ENCODE results near the gene FBXL2. TPM values are rescaled to one million over a fixed set of nuclear protein-coding genes. Genes with fewer than 3 reads are reported as not detected.

Gene FBXL2
- total RNA-seq, 3 donors from 2014 or later (not counting 1 experiment from before 2014, with no cell fraction given) = not detected

- H3K27me3 ChIP-seq (ENCODE audit: control insufficient read depth, insufficient read depth, low read length) = no peaks in the 10 kb centered on the region
- Mint-ChIP-seq H3K4me3 (no peak overlapping the region), H3K36me3 (peaks cover 18% of the 10 kb centered on the region), H3K27ac (peak overlapping the region; percentile 7 to 59), H3K27me3 (ENCODE audit: low read depth in 2 of 2) (no peaks in the 10 kb centered on the region), H3K9me3 (no peaks in the 10 kb centered on the region), H3K4me1 (peaks cover 0 to 22% of the 10 kb centered on the region in 2 donors)
- DNase-seq (peak in 1 of 2 donors; percentile 22), ATAC-seq (peak in 2 of 3 donors; percentile 57 to 61)
- TF ChIP-seq CTCF (IDR thresholded peaks at IDR 0.05) = no peak
- H3K4me1 ChIP-seq (ENCODE audit: control insufficient read depth, insufficient read depth, low read length) = no peaks in the 10 kb centered on the region
- H3K27ac ChIP-seq (ENCODE audit: low read length) = no peak overlapping the region
- peaks cover 30% of the 10 kb centered on the region for H3K36me3 ChIP-seq (ENCODE audit: control insufficient read depth, insufficient read depth, low read length)
- no peaks in the 10 kb centered on the region for H3K9me3 ChIP-seq (ENCODE audit: control insufficient read depth, insufficient read depth, low read length)
- H3K4me3 ChIP-seq (ENCODE audit: low read length) = no peak overlapping the region
- intact Hi-C loops (cut with micrococcal nuclease) = no loop called here
- WGBS (ENCODE audit: insufficient coverage) = 19% methylated on average over 4 of the region's 5 CpGs
Measured at GRCh38 chr3:33385423-33385822, 108.2 kb downstream of the FBXL2 start.

- DNase-seq (no peak), ATAC-seq (no peak)
- no peak for TF ChIP-seq CTCF (IDR thresholded peaks at IDR 0.05)
- H3K36me3 Mint-ChIP-seq = peaks cover 28% of the 10 kb centered on the region
- H3K4me1 Mint-ChIP-seq = peaks cover 0 to 22% of the 10 kb centered on the region in 2 donors
- no peaks in the 10 kb centered on the region for H3K9me3 ChIP-seq (ENCODE audit: control insufficient read depth, insufficient read depth, low read length)
- no peak overlapping the region for H3K27ac ChIP-seq (ENCODE audit: low read length)
- no peaks in the 10 kb centered on the region for H3K27me3 ChIP-seq (ENCODE audit: control insufficient read depth, insufficient read depth, low read length)
- H3K4me3 ChIP-seq (ENCODE audit: low read length) = no peak overlapping the region
- no peaks in the 10 kb centered on the region for H3K9me3 Mint-ChIP-seq
- H3K4me3 Mint-ChIP-seq = no peak overlapping the region
- H3K27me3 Mint-ChIP-seq (ENCODE audit: low read depth in 2 of 2) = no peaks in the 10 kb centered on the region
- intact Hi-C loops (cut with micrococcal nuclease) = no loop called here
- H3K36me3 ChIP-seq (ENCODE audit: control insufficient read depth, insufficient read depth, low read length) = peaks cover 41% of the 10 kb centered on the region
- WGBS (ENCODE audit: insufficient coverage) = no CpG with 5 or more reads among the region's 1 CpG
- H3K27ac Mint-ChIP-seq = peak overlapping the region; percentile 7 to 65
- no peaks in the 10 kb centered on the region for H3K4me1 ChIP-seq (ENCODE audit: control insufficient read depth, insufficient read depth, low read length)
Measured at GRCh38 chr3:33386631-33387030, 109.4 kb downstream of the FBXL2 start.

- H3K4me3 Mint-ChIP-seq = no peak overlapping the region
- H3K9me3 Mint-ChIP-seq = no peaks in the 10 kb centered on the region
- intact Hi-C loops (cut with micrococcal nuclease) = no loop called here
- H3K4me1 Mint-ChIP-seq = peaks cover 7 to 21% of the 10 kb centered on the region in 2 donors
- H3K27ac Mint-ChIP-seq = peak overlapping the region; percentile 41 to 52
- Histone ChIP-seq H3K27me3 (ENCODE audit: control insufficient read depth, insufficient read depth, low read length) (no peaks in the 10 kb centered on the region), H3K27ac (ENCODE audit: low read length) (no peak overlapping the region), H3K36me3 (ENCODE audit: control insufficient read depth, insufficient read depth, low read length) (peaks cover 59% of the 10 kb centered on the region), H3K4me3 (ENCODE audit: low read length) (no peak overlapping the region), H3K9me3 (ENCODE audit: control insufficient read depth, insufficient read depth, low read length) (no peaks in the 10 kb centered on the region), H3K4me1 (ENCODE audit: control insufficient read depth, insufficient read depth, low read length) (no peaks in the 10 kb centered on the region)
- 93% methylated on average over 5 of the region's 7 CpGs for WGBS (ENCODE audit: insufficient coverage)
- ATAC-seq (no peak), DNase-seq (no peak)
- no peak for TF ChIP-seq CTCF (IDR thresholded peaks at IDR 0.05)
- peaks cover 38% of the 10 kb centered on the region for H3K36me3 Mint-ChIP-seq
- H3K27me3 Mint-ChIP-seq (ENCODE audit: low read depth in 2 of 2) = no peaks in the 10 kb centered on the region
Measured at GRCh38 chr3:33388374-33389100, 111.3 kb downstream of the FBXL2 start.

GRCh38 chr3:33389908-33390307, 112.7 kb downstream of the FBXL2 start:
- no peaks in the 10 kb centered on the region for H3K27me3 Mint-ChIP-seq (ENCODE audit: low read depth in 2 of 2)
- no peaks in the 10 kb centered on the region for H3K9me3 Mint-ChIP-seq
- TF ChIP-seq CTCF (IDR thresholded peaks at IDR 0.05) = no peak
- H3K36me3 Mint-ChIP-seq = peaks cover 38% of the 10 kb centered on the region
- no peak for DNase-seq
- H3K27ac Mint-ChIP-seq = peak overlapping the region; percentile 6 to 14
- H3K4me1 ChIP-seq (ENCODE audit: control insufficient read depth, insufficient read depth, low read length) = no peaks in the 10 kb centered on the region
- no peaks in the 10 kb centered on the region for H3K9me3 ChIP-seq (ENCODE audit: control insufficient read depth, insufficient read depth, low read length)
- no peak overlapping the region for H3K27ac ChIP-seq (ENCODE audit: low read length)
- peaks cover 7 to 20% of the 10 kb centered on the region in 2 donors for H3K4me1 Mint-ChIP-seq
- no peak for ATAC-seq
- H3K4me3 ChIP-seq (ENCODE audit: low read length) = no peak overlapping the region
- WGBS (ENCODE audit: insufficient coverage) = 99% methylated on average over 4 of the region's 4 CpGs
- H3K27me3 ChIP-seq (ENCODE audit: control insufficient read depth, insufficient read depth, low read length) = no peaks in the 10 kb centered on the region
- peaks cover 68% of the 10 kb centered on the region for H3K36me3 ChIP-seq (ENCODE audit: control insufficient read depth, insufficient read depth, low read length)
- intact Hi-C loops (cut with micrococcal nuclease) = no loop called here
- no peak overlapping the region for H3K4me3 Mint-ChIP-seq
